GM12891 (cell line): ENCODE measurements around the gene SPDL1.

ENCODE experiments used
- POLR2A ChIP-seq: IDR thresholded peaks from 2 replicates; pipeline ENCODE4 v1.6.1; 2011; ENCODE audit warnings: low read depth, low read length, control low read depth
- TAF1 ChIP-seq: IDR thresholded peaks from 2 replicates; pipeline ENCODE4 v1.6.1; 2011; ENCODE audit warnings: low read depth, low read length, control low read depth

DNA sequence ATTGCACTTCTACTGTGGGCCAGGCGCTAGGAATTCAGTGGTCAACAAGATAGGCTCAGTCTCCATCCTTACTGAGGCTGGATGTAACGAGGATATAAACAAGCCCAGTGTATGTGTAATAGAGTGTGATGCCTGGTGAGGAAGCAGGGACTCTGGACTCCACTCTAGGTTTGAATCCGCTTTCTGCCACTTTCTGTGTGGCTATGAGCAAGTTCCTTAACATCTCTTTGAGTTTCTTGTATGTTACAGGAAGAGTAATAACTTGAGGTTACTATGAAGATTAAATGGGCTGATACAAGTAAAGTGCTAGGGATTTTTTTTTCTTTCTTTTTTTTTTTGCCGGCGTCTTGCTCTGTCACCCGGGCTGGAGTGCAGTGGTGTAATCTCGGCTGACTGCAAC lies 65.9 kb downstream of the SPDL1 start:
- no peak for TF ChIP-seq POLR2A
- TF ChIP-seq TAF1: no peak
